GM21515 (cell line): ENCODE measurements around the gene CELSR3.

Source experiments
- ATAC-seq: cut with Tn5 transposase; IDR thresholded peaks from one replicate; pipeline ENCODE4 v1.9.1; 2021; ENCODE audit not compliant: unreplicated experiment

The CELSR3 gene

GRCh38 chr3:48686538-48687219 lies 24.0 kb upstream of the CELSR3 start:
- no peak for ATAC-seq

- ATAC-seq = peak; percentile 65
These were observed 23.2 kb upstream of the CELSR3 start, which contains the start of gene NCKIPSD for GRCh38 chr3:48685603-48686511. Gene NCKIPSD, minus strand, starts transcription at chr3:48685915. Its CDS starts 108 bp downstream, at chr3:48685807.

GRCh38 chr3:48685293-48685602 lies 22.6 kb upstream of the CELSR3 start:
- no peak for ATAC-seq

- no peak for ATAC-seq
These were observed 21.9 kb upstream of the CELSR3 start for GRCh38 chr3:48684480-48685143.

- no peak for ATAC-seq
These were observed 21.3 kb upstream of the CELSR3 start for GRCh38 chr3:48684054-48684349.

GRCh38 chr3:48682786-48683185 lies 20.1 kb upstream of the CELSR3 start:
- ATAC-seq = no peak

- ATAC-seq = no peak
These were observed 19.4 kb upstream of the CELSR3 start for GRCh38 chr3:48681974-48682610.

- no peak for ATAC-seq
These were observed 18.8 kb upstream of the CELSR3 start for GRCh38 chr3:48681541-48681880.

- ATAC-seq = no peak
These were observed 18.3 kb upstream of the CELSR3 start for GRCh38 chr3:48680811-48681540.

- no peak for ATAC-seq
These were observed 17.0 kb upstream of the CELSR3 start for GRCh38 chr3:48679411-48680391.

GRCh38 chr3:48678566-48679380 lies 16.1 kb upstream of the CELSR3 start:
- ATAC-seq = no peak

GRCh38 chr3:48678056-48678455 lies 15.4 kb upstream of the CELSR3 start:
- ATAC-seq = no peak

- ATAC-seq = no peak
These were observed 11.8 kb upstream of the CELSR3 start for GRCh38 chr3:48674505-48674904.

GRCh38 chr3:48672522-48672921 lies 9.8 kb upstream of the CELSR3 start:
- ATAC-seq = no peak

- ATAC-seq = no peak
These were observed 2.2 kb upstream of the CELSR3 start for GRCh38 chr3:48664929-48665328.

GRCh38 chr3:48664313-48664644 lies 1.6 kb upstream of the CELSR3 start:
- no peak for ATAC-seq

GRCh38 chr3:48663489-48664312 lies 1.0 kb upstream of the CELSR3 start:
- ATAC-seq = peak; percentile 82

GRCh38 chr3:48662145-48662752 lies 437 bp downstream of the CELSR3 start:
- no peak for ATAC-seq
